ENCODE results near the gene UPK2. TPM values are rescaled to one million over a fixed set of nuclear protein-coding genes. Genes with fewer than 3 reads are reported as not detected.

The UPK2 gene
- total RNA-seq, 1 donor from 2014 or later = 2.2 TPM

DNA sequence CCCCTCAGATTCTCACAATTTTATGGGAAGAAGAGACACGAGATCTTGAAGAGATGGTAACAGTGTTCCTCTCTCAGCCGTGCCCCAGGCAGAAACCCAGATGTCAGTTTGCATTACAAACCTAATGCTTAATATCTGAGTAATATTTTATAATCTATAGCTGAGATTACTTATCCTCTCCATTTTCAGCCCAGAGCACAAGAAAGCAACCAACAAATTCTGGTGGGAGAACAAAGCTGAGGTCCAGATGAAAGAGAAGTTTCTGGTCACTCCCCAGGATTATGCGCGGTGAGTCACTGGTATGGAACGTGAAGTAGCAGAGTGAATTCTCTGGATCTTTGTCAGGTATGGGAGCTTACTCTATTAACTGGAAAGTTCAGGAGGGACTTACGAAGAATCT is 42.7 kb downstream of the UPK2 start:
- H3K27me3 Mint-ChIP-seq (ENCODE audit: low read depth) = no peaks in the 10 kb centered on the region
- TF ChIP-seq, protein P1, sequence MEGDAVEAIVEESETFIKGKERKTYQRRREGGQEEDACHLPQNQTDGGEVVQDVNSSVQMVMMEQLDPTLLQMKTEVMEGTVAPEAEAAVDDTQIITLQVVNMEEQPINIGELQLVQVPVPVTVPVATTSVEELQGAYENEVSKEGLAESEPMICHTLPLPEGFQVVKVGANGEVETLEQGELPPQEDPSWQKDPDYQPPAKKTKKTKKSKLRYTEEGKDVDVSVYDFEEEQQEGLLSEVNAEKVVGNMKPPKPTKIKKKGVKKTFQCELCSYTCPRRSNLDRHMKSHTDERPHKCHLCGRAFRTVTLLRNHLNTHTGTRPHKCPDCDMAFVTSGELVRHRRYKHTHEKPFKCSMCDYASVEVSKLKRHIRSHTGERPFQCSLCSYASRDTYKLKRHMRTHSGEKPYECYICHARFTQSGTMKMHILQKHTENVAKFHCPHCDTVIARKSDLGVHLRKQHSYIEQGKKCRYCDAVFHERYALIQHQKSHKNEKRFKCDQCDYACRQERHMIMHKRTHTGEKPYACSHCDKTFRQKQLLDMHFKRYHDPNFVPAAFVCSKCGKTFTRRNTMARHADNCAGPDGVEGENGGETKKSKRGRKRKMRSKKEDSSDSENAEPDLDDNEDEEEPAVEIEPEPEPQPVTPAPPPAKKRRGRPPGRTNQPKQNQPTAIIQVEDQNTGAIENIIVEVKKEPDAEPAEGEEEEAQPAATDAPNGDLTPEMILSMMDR (IDR thresholded peaks at IDR 0.05; ENCODE audit: unreplicated experiment) = no peak
- peaks cover 12% of the 10 kb centered on the region for H3K36me3 Mint-ChIP-seq
- peak in 1 of 2 experiments; percentile 45 for DNase-seq (ENCODE audit: low spot score in 2 of 2, unreplicated experiment in 2 of 2)
- no peaks in the 10 kb centered on the region for H3K9me3 Mint-ChIP-seq
- peak overlapping the region; percentile 91 for H3K4me3 Mint-ChIP-seq
- peak overlapping the region; percentile 96 for H3K27ac Mint-ChIP-seq
- H3K4me1 Mint-ChIP-seq = peaks cover 30% of the 10 kb centered on the region

DNA sequence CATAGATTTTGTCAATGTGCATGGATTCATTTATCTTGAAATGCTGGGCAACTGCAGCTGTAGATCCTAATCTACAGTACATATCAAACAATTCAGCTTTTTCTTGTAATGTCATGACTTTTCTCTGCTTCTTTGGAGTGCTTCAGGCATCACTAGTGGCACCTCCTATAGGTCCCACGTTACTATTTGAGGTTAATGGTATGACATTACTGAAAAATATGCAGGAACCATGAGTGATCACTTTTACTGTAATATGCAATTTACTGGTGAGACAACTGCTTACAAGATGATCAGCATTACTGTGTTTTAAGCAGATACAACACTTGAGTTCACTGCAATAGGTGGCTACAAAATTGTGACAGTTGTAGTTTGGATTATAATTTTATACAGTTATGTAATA is 44.8 kb downstream of the UPK2 start:
- H3K36me3 Mint-ChIP-seq = peaks cover 15% of the 10 kb centered on the region
- DNase-seq (ENCODE audit: low spot score in 2 of 2, unreplicated experiment in 2 of 2) = no peak
- no peaks in the 10 kb centered on the region for H3K27me3 Mint-ChIP-seq (ENCODE audit: low read depth)
- no peak overlapping the region for H3K4me3 Mint-ChIP-seq
- H3K27ac Mint-ChIP-seq = peak overlapping the region; percentile 67
- TF ChIP-seq, protein P1 (IDR thresholded peaks at IDR 0.05; ENCODE audit: unreplicated experiment) = no peak
- H3K9me3 Mint-ChIP-seq = no peaks in the 10 kb centered on the region
- H3K4me1 Mint-ChIP-seq = peaks cover 30% of the 10 kb centered on the region

DNA sequence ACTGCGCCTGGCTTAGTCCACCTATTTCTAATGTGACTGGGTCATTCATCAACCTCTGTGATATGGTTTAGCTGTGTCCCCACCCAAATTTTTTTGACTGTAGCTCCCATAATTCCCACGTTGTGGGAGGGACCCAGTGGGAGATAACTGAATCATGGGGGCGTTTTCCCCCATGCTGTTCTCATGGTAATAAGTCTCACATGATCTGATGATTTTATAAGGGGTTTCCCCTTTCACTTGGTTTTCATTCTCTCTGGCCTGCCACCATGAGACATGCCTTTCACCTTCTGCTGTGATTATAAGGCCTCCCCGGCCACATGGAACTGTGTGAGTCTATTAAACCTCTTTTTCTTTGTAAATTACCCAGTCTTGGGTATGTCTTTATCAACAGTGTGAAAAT is 50.6 kb downstream of the UPK2 start:
- Mint-ChIP-seq H3K27me3 (ENCODE audit: low read depth) (no peaks in the 10 kb centered on the region), H3K27ac (no peak overlapping the region), H3K36me3 (peaks cover 19% of the 10 kb centered on the region), H3K9me3 (no peaks in the 10 kb centered on the region), H3K4me3 (no peak overlapping the region), H3K4me1 (no peaks in the 10 kb centered on the region)
- DNase-seq (ENCODE audit: low spot score in 2 of 2, unreplicated experiment in 2 of 2) = no peak
- TF ChIP-seq, protein P1 (IDR thresholded peaks at IDR 0.05; ENCODE audit: unreplicated experiment) = no peak

Small RNA genes within 50 kb of the gene (microRNA-seq; reads per million reads assigned to microRNA genes)
- gene MIR4492 = not detected

Other genes starting within 250 kb of the UPK2 start
- gene DDX6, start 165.1 kb upstream of the UPK2 start, total RNA-seq = 189 to 194 TPM (median 191 TPM) in 3 replicates
- gene CXCR5, start 72.4 kb upstream of the UPK2 start, total RNA-seq = not detected in 3 replicates
- gene BCL9L, start 30.4 kb upstream of the UPK2 start, total RNA-seq = 88.6 to 92.4 TPM (median 91.7 TPM) in 3 replicates
- gene FOXR1, start 15.5 kb downstream of the UPK2 start, total RNA-seq = not detected in 3 replicates
- 65.7 to 69.1 TPM (median 66.3 TPM) in 3 replicates for gene CENATAC, start 41.8 kb downstream of the UPK2 start, total RNA-seq
- 1,201 to 1,234 TPM (median 1,218 TPM) in 3 replicates for gene RPS25, start 62.0 kb downstream of the UPK2 start, total RNA-seq
- gene TRAPPC4, start 62.5 kb downstream of the UPK2 start, total RNA-seq = 53.9 to 56.5 TPM (median 54.5 TPM) in 3 replicates
- gene SLC37A4, start 74.6 kb downstream of the UPK2 start, total RNA-seq = 29.6 to 35.3 TPM (median 33.2 TPM) in 3 replicates
- 131 to 142 TPM (median 133 TPM) in 3 replicates for gene HYOU1, start 100.9 kb downstream of the UPK2 start, total RNA-seq
- 32.5 to 35.2 TPM (median 32.6 TPM) in 3 replicates for gene VPS11, start 111.5 kb downstream of the UPK2 start, total RNA-seq
- gene HMBS, start 128.6 kb downstream of the UPK2 start, total RNA-seq = 28.0 to 29.1 TPM (median 28.1 TPM) in 3 replicates
- gene DPAGT1, start 145.6 kb downstream of the UPK2 start, total RNA-seq = 38.2 to 47.7 TPM (median 44.9 TPM) in 3 replicates
- gene C2CD2L, start 151.0 kb downstream of the UPK2 start, total RNA-seq = 8.7 to 10.5 TPM (median 10.0 TPM) in 3 replicates
- 32.8 to 36.7 TPM (median 34.4 TPM) in 3 replicates for gene HINFP, start 165.3 kb downstream of the UPK2 start, total RNA-seq
- gene ABCG4, start 192.8 kb downstream of the UPK2 start, total RNA-seq = 1.9 to 2.6 TPM (median 2.0 TPM) in 3 replicates
- gene NLRX1, start 212.4 kb downstream of the UPK2 start, total RNA-seq = 21.2 to 21.9 TPM (median 21.8 TPM) in 3 replicates
- 0.42 to 0.67 TPM (median 0.66 TPM) in 3 replicates for gene NHERF4, start 229.2 kb downstream of the UPK2 start, total RNA-seq

Data from mesothelial cell of epicardium (in vitro differentiated cells).